Fibroblast of the aortic adventitia (primary cell): ENCODE measurements around the gene D2HGDH. TPM values are rescaled to one million over a fixed set of nuclear protein-coding genes. Genes with fewer than 3 reads are reported as not detected.
"Not testable (repeated sequence)": the region's sequence is repeated elsewhere in the genome, so short reads cannot be mapped to it uniquely, and the experiment has no call there.

ENCODE experiments used
- DNase-seq: peaks from one replicate; pipeline ENCODE4 v3.0.0-alpha.2; 2010; ENCODE audit warnings: low read depth
- H3K4me3 ChIP-seq: 2 replicates; pipeline ENCODE4 v1.5.1; 2011; ENCODE audit warnings: low read depth, mild to moderate bottlenecking, control low read depth, low read length, moderate library complexity
- total RNA-seq: library from RNA; depleted of rRNA; stranded (reverse); fragments of >200 nt; gene quantifications from 2 replicates; pipeline ENCODE4 v1.2.3, GENCODE V29; 2012; ENCODE audit warnings: low replicate concordance
- TF ChIP-seq, protein P1 (sequence below): IDR thresholded peaks from 2 replicates; pipeline ENCODE4 v1.5.1; 2011; ENCODE audit warnings: mild to moderate bottlenecking, low read length, control low read depth, inconsistent platforms; ENCODE audit not compliant: insufficient read depth

Gene D2HGDH
- total RNA-seq, 1 donor: 9.3 TPM

- H3K4me3 ChIP-seq: no peak overlapping the region
- TF ChIP-seq, protein P1, sequence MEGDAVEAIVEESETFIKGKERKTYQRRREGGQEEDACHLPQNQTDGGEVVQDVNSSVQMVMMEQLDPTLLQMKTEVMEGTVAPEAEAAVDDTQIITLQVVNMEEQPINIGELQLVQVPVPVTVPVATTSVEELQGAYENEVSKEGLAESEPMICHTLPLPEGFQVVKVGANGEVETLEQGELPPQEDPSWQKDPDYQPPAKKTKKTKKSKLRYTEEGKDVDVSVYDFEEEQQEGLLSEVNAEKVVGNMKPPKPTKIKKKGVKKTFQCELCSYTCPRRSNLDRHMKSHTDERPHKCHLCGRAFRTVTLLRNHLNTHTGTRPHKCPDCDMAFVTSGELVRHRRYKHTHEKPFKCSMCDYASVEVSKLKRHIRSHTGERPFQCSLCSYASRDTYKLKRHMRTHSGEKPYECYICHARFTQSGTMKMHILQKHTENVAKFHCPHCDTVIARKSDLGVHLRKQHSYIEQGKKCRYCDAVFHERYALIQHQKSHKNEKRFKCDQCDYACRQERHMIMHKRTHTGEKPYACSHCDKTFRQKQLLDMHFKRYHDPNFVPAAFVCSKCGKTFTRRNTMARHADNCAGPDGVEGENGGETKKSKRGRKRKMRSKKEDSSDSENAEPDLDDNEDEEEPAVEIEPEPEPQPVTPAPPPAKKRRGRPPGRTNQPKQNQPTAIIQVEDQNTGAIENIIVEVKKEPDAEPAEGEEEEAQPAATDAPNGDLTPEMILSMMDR: no peak
- no peak for DNase-seq
Measured at GRCh38 chr2:241752689-241753276, 18.4 kb downstream of the D2HGDH start.

GRCh38 chr2:241753493-241753892 lies 19.1 kb downstream of the D2HGDH start:
- H3K4me3 ChIP-seq: no peak overlapping the region
- no peak for DNase-seq
- TF ChIP-seq, protein P1: no peak

- TF ChIP-seq, protein P1: no peak
- no peak for DNase-seq
- no peak overlapping the region for H3K4me3 ChIP-seq
Measured at GRCh38 chr2:241754042-241754441, 19.6 kb downstream of the D2HGDH start.

DNA sequence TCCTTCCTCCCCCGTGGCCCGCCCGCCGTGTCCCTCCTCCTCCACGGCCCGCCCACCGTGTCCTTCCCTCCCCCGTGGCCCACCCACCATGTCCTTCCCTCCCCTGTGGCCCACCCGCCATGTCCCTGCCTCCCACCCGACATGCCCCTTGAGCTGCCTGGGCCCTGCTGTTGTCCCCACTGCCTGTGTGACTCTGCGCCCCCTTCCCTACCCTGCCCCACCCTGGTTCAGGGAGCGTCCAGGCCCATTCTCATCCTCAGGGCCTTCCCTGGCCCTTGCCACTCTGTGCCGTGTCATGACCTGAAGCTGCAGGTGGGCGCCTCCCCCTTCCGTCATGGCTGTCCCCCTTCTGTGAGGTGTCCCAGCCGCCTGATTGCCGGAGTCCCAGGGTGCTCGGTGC lies 20.7 kb downstream of the D2HGDH start:
- DNase-seq: no peak
- H3K4me3 ChIP-seq: no peak overlapping the region
- TF ChIP-seq, protein P1: no peak

GRCh38 chr2:241755777-241756176 lies 21.3 kb downstream of the D2HGDH start:
- no peak for DNase-seq
- no peak overlapping the region for H3K4me3 ChIP-seq
- TF ChIP-seq, protein P1: no peak

DNA sequence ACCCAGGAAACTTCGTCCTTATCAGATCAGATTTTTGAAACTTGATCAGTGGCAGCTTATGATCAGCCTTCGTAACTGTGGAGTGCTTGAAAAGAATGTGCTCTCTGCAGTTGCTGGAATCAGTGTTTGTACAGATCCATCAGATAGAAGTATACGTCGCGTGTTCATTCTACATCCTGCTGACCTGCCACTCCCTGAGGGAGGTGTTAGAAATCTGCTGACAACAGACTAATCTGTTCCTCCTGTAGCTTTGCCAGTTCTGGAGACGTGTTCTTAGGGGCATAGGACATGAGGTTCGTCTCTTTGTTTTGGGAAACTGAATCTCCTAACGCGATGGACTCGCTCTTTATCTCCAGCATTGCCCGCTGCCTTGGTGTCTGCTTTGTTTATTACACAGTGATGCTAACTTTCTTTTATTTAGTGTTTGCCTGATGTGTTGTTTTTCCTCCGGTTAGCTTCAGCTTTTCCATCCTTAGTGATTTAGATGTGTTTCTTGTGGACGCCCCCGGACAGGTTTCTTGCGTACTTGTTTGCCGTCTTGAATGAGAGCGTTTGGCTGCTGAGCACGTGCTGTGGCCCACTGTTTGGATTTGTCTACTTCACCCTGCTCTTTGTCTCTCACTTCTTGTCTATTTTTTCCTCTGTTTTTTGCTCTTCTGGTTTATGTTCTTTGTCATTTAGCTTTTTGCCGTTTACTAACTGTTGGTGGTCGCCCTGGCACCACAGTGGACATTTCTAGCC lies 24.8 kb downstream of the D2HGDH start:
- no peak for DNase-seq
- TF ChIP-seq, protein P1: no peak
- H3K4me3 ChIP-seq: no peak overlapping the region

DNA sequence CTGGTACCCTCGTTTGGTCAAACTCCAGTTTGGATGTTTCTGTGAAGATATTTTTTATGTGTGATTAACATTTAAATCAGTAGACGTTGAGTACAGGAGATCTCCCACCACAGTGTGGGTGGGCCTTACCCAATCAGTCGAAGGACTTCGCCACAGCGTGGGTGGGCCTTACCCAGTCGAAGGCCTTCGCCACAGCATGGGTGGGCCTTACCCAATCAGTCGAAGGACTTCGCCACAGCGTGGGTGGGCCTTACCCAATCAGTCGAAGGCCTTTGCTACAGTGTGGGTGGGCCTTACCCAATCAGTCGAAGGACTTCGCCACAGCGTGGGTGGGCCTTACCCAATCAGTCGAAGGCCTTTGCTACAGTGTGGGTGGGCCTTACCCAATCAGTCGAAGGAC lies 25.5 kb downstream of the D2HGDH start:
- not testable (repeated sequence) for DNase-seq, H3K4me3 ChIP-seq
